ENCODE measurements around the gene GBP5.

Gene GBP5

DNA sequence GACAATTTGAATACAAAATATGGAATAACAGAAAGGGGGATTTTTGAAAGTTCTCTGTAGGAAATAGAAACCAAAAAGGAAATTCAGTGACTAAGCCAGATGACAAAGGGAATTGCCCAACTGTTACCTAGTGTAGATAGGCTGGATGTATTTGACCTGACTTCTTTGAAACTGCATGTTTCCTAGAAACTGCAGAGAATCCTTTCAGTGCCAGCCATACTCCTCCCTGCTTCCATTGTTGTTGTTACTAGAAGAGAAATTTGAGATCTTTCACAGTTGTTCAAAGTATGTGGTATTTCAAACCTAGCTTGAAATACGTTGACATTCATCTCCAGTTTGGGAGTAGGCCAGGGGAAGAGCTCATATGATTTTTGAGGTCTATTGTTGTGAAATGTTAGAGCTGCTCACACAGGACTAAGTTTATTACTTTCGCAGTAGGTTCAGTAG, 1.8 kb upstream of the GBP5 start:
- TF ChIP-seq, protein P1, sequence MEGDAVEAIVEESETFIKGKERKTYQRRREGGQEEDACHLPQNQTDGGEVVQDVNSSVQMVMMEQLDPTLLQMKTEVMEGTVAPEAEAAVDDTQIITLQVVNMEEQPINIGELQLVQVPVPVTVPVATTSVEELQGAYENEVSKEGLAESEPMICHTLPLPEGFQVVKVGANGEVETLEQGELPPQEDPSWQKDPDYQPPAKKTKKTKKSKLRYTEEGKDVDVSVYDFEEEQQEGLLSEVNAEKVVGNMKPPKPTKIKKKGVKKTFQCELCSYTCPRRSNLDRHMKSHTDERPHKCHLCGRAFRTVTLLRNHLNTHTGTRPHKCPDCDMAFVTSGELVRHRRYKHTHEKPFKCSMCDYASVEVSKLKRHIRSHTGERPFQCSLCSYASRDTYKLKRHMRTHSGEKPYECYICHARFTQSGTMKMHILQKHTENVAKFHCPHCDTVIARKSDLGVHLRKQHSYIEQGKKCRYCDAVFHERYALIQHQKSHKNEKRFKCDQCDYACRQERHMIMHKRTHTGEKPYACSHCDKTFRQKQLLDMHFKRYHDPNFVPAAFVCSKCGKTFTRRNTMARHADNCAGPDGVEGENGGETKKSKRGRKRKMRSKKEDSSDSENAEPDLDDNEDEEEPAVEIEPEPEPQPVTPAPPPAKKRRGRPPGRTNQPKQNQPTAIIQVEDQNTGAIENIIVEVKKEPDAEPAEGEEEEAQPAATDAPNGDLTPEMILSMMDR (IDR thresholded peaks at IDR 0.05; ENCODE audit: low read depth, low read length) = no peak
- DNase-seq = no peak
- Histone ChIP-seq H3K4me1 (no peaks in the 10 kb centered on the region), H3K9me3 (no peaks in the 10 kb centered on the region), H3K27me3 (no peaks in the 10 kb centered on the region), H3K4me3 (ENCODE audit: low read depth, low read length) (no peak overlapping the region), H3K36me3 (no peaks in the 10 kb centered on the region)

GRCh38 chr1:89273324-89273778, 691 bp upstream of the GBP5 start:
- H3K4me1 ChIP-seq = no peaks in the 10 kb centered on the region
- DNase-seq = no peak

DNA sequence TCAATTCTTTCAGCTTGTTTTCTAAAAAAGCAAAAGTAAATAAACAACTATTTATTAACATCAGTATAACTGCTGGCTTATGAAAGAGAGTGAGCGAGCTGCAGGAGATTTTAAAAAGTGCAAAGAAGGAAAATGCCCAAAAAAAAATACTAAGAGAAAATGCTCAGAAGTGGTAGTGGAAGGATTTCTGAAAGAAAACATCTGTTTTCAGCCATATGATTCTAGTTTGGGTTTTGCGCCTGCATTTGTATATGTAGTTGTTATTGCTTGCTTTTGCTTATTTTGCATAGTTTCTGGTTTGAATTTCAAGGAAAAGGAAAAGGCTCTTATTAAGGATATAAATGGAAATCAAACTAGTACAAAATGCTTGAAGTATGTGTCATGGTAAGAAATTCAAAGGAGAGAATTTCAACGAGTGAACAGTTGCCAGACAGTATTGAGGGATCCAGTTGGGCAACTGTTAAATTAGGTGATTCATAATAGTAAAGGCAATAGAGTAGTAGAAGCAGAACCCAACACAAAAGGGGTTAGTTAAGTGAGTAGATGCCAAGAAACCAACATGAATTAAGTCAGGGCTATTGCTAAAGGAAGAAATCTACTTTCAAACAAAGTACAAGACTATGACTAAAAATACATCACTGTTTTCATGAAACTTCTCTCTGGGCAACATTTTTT, 1.2 kb downstream of the GBP5 start:
- TF ChIP-seq, protein P1 (IDR thresholded peaks at IDR 0.05; ENCODE audit: low read depth, low read length) = no peak
- Histone ChIP-seq H3K27me3 (no peaks in the 10 kb centered on the region), H3K4me3 (ENCODE audit: low read depth, low read length) (no peak overlapping the region), H3K9me3 (no peaks in the 10 kb centered on the region), H3K36me3 (no peaks in the 10 kb centered on the region), H3K4me1 (no peaks in the 10 kb centered on the region)
- DNase-seq = no peak

More at GRCh38 chr1:89273324-89273778, 691 bp upstream of the GBP5 start:
- no peaks in the 10 kb centered on the region for H3K36me3 ChIP-seq
- H3K27me3 ChIP-seq = no peaks in the 10 kb centered on the region
- no peak overlapping the region for H3K4me3 ChIP-seq (ENCODE audit: low read depth, low read length)
- no peaks in the 10 kb centered on the region for H3K9me3 ChIP-seq
- TF ChIP-seq, protein P1 (IDR thresholded peaks at IDR 0.05; ENCODE audit: low read depth, low read length) = no peak

DNA sequence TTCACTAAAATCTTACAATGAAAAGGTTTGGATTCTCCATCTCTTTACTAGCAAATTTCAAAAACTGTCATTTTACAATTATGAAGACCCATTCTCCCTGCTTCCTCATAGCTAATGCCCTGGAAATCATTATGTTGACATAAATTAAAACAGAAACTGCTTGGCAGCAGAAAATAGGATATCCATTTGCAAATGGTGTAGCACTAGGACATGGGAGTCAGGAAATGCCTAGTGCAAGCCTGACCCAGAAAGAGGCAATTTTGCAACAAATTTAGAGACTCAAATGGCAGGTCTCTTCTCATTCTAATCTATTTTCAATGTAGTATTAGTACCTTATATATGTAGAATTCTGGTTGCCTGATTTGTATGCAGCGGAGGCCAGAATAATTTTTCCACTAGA, 2.2 kb downstream of the GBP5 start:
- Histone ChIP-seq H3K36me3 (no peaks in the 10 kb centered on the region), H3K9me3 (no peaks in the 10 kb centered on the region), H3K4me3 (ENCODE audit: low read depth, low read length) (no peak overlapping the region), H3K27me3 (no peaks in the 10 kb centered on the region), H3K4me1 (no peaks in the 10 kb centered on the region)
- TF ChIP-seq, protein P1 (IDR thresholded peaks at IDR 0.05; ENCODE audit: low read depth, low read length) = no peak
- DNase-seq = no peak

- H3K4me1 ChIP-seq = no peaks in the 10 kb centered on the region
These were observed 3.4 kb downstream of the GBP5 start for GRCh38 chr1:89269277-89269676.

DNA sequence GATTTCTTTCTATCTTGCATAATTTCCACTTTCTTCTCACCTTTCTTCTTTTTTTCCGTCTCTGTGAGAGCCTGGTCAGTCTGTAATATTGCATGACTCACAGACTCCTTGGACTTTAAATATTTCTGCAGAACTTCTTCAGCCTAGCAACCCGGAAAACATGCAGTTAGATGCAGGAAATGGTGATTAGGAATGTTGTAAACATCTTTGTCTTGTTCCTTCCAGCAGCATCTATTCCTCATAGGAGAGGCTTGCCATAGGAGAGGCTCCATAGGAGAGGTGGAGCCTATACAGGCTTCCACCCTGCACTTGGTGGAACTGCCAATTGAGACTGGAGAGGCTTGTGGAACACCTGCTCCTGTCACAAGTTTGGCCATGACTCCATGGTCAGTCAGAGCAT, 10.0 kb downstream of the GBP5 start:
- Histone ChIP-seq H3K4me1 (no peaks in the 10 kb centered on the region), H3K9me3 (no peaks in the 10 kb centered on the region), H3K36me3 (no peaks in the 10 kb centered on the region), H3K4me3 (ENCODE audit: low read depth, low read length) (no peak overlapping the region), H3K27me3 (no peaks in the 10 kb centered on the region)
- DNase-seq = no peak
- TF ChIP-seq, protein P1 (IDR thresholded peaks at IDR 0.05; ENCODE audit: low read depth, low read length) = no peak

More at GRCh38 chr1:89269277-89269676, 3.4 kb downstream of the GBP5 start:
- Histone ChIP-seq H3K4me3 (ENCODE audit: low read depth, low read length) (no peak overlapping the region), H3K9me3 (no peaks in the 10 kb centered on the region), H3K36me3 (no peaks in the 10 kb centered on the region), H3K27me3 (no peaks in the 10 kb centered on the region)
- DNase-seq = no peak
- TF ChIP-seq, protein P1 (IDR thresholded peaks at IDR 0.05; ENCODE audit: low read depth, low read length) = no peak
